Stimulated activated naive CD8-positive, alpha-beta T cell treated with anti-CD3 and anti-CD28 coated beads, Interleukin-15, amount 100 ng/mL, for 72 hours (primary cell): ENCODE results near the gene CAPN5.

Source experiments
- ATAC-seq: fragments of 150-1000 bp; cut with Tn5 transposase; 2 replicates; pipeline ENCODE4 v1.10.0; 2021; ENCODE audit warnings: mild to moderate bottlenecking, moderate library complexity
- DNase-seq, 2 donors: peaks; one replicate each; pipeline ENCODE4 v3.0.0; 2021 to 2022
- H3K27ac Mint-ChIP-seq, 2 donors: one replicate each; pipeline ENCODE4 v1.8.0; 2022; ENCODE audit warnings: mild to moderate bottlenecking in 2 of 2, mixed read lengths in 2 of 2, moderate library complexity in 2 of 2
- H3K27me3 Mint-ChIP-seq: one replicate; pipeline ENCODE4 v1.8.0; 2022; ENCODE audit warnings: mixed read lengths
- H3K4me1 Mint-ChIP-seq: one replicate; pipeline ENCODE4 v1.8.0; 2022; ENCODE audit warnings: mild to moderate bottlenecking, mixed read lengths
- H3K4me3 Mint-ChIP-seq, 2 donors: one replicate each; pipeline ENCODE4 v1.8.0; 2022; ENCODE audit warnings: mild to moderate bottlenecking in 2 of 2, mixed read lengths in 2 of 2, moderate library complexity in 1 of 2
- H3K9me3 Mint-ChIP-seq, 2 donors: one replicate each; pipeline ENCODE4 v1.8.0; 2022; ENCODE audit warnings: mixed read lengths in 2 of 2

The CAPN5 gene

GRCh38 chr11:77129069-77129841 is 62.5 kb downstream of the CAPN5 start:
- H3K27ac Mint-ChIP-seq = peak overlapping the region in 1 of 2 donors; percentile 68
- ATAC-seq = no peak
- no peaks in the 10 kb centered on the region for H3K9me3 Mint-ChIP-seq
- H3K27me3 Mint-ChIP-seq = peaks cover 29% of the 10 kb centered on the region
- no peak overlapping the region for H3K4me3 Mint-ChIP-seq
- H3K4me1 Mint-ChIP-seq = peaks cover 24% of the 10 kb centered on the region
- DNase-seq = no peak

GRCh38 chr11:77129842-77130756 is 63.3 kb downstream of the CAPN5 start:
- Mint-ChIP-seq H3K4me3 (no peak overlapping the region), H3K4me1 (peaks cover 24% of the 10 kb centered on the region), H3K27me3 (peaks cover 29% of the 10 kb centered on the region), H3K27ac (peak overlapping the region in 1 of 2 donors; percentile 68), H3K9me3 (no peaks in the 10 kb centered on the region)
- DNase-seq (no peak), ATAC-seq (no peak)

DNA sequence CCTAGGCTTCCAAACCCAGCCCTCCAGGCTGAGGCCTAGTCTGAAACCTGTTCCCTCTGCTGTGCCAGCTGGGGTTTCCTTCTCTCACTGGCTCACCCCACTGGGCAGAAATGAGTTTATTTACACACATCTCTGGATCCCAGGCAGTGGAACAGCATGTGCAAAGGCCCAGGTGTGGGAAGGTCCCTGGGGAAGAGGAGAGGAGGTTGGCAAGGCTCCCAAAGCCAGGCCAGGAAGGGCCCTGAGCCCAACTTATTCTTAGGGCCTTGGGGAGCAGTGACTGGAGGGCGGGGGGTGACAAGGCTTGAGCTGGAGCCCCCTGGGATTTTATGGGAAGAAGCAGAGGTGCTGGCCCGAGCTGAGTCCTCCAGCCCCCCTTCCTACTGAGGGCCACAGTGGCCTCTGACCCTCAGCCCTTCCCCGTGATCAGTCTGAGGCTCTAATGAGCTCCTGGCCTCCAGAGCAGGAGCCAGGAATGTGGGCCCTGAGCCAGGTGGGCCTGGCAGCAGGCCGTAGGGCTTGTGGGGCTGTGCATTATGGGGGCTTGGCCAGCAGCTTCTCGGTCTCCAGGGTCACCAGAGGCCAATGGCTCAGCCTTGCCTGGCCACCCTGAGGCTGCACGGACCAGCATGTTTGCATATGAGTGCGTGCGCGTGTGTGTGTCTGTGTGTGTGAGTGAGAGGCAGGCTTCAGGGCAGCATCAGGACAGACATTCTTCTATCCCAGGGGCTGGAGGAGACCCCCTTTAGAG is 64.2 kb downstream of the CAPN5 start:
- no peak overlapping the region for H3K4me3 Mint-ChIP-seq
- H3K27ac Mint-ChIP-seq = no peak overlapping the region
- DNase-seq (no peak), ATAC-seq (no peak)
- H3K4me1 Mint-ChIP-seq = peaks cover 29% of the 10 kb centered on the region
- H3K9me3 Mint-ChIP-seq = no peaks in the 10 kb centered on the region
- peaks cover 29% of the 10 kb centered on the region for H3K27me3 Mint-ChIP-seq

- DNase-seq = no peak
- H3K27ac Mint-ChIP-seq = no peak overlapping the region
- ATAC-seq = no peak
- H3K4me3 Mint-ChIP-seq = no peak overlapping the region
- peaks cover 25% of the 10 kb centered on the region for H3K27me3 Mint-ChIP-seq
- H3K4me1 Mint-ChIP-seq = peaks cover 30% of the 10 kb centered on the region
- no peaks in the 10 kb centered on the region for H3K9me3 Mint-ChIP-seq
Measured at GRCh38 chr11:77131560-77131959, 64.8 kb downstream of the CAPN5 start.

DNA sequence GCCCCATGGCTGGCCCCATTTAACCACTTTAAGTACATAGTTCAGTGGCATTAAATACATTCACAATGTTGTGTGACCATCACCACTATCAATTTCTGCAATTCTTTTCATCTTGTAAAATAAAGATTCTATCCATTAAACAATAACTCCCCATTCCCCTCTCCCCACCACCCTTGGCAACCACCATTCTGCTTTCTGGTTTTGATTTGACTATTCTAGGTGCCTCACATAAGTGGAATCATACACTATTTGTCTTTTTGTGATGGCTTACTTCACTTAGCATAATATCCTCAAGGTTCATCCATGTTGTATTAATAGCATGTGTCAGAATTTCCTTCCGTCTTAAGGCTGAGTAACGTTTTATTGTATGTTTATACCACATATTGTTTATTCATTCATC is 68.3 kb downstream of the CAPN5 start:
- peaks cover 34% of the 10 kb centered on the region for H3K27me3 Mint-ChIP-seq
- DNase-seq (no peak), ATAC-seq (peak; percentile 53)
- H3K4me3 Mint-ChIP-seq = no peak overlapping the region
- H3K27ac Mint-ChIP-seq = no peak overlapping the region
- H3K4me1 Mint-ChIP-seq = peaks cover 12% of the 10 kb centered on the region
- H3K9me3 Mint-ChIP-seq = no peaks in the 10 kb centered on the region

GRCh38 chr11:77136074-77136473 is 69.3 kb downstream of the CAPN5 start:
- H3K4me3 Mint-ChIP-seq = peak overlapping the region in 1 of 2 donors; percentile 3
- H3K27me3 Mint-ChIP-seq = peaks cover 37% of the 10 kb centered on the region
- peak; percentile 78 for ATAC-seq
- no peaks in the 10 kb centered on the region for H3K9me3 Mint-ChIP-seq
- H3K4me1 Mint-ChIP-seq = peaks cover 12% of the 10 kb centered on the region
- peak in 1 of 2 donors; percentile 31 for DNase-seq
- no peak overlapping the region for H3K27ac Mint-ChIP-seq

GRCh38 chr11:77136784-77137420 is 70.1 kb downstream of the CAPN5 start:
- no peaks in the 10 kb centered on the region for H3K9me3 Mint-ChIP-seq
- ATAC-seq (no peak), DNase-seq (no peak)
- H3K4me1 Mint-ChIP-seq = peaks cover 17% of the 10 kb centered on the region
- H3K4me3 Mint-ChIP-seq = no peak overlapping the region
- no peak overlapping the region for H3K27ac Mint-ChIP-seq
- H3K27me3 Mint-ChIP-seq = peaks cover 42% of the 10 kb centered on the region

- Mint-ChIP-seq H3K9me3 (no peaks in the 10 kb centered on the region), H3K4me3 (no peak overlapping the region), H3K4me1 (peaks cover 22% of the 10 kb centered on the region), H3K27me3 (peaks cover 46% of the 10 kb centered on the region), H3K27ac (no peak overlapping the region)
- ATAC-seq (no peak), DNase-seq (no peak)
Measured at GRCh38 chr11:77137421-77137820, 70.7 kb downstream of the CAPN5 start.

DNA sequence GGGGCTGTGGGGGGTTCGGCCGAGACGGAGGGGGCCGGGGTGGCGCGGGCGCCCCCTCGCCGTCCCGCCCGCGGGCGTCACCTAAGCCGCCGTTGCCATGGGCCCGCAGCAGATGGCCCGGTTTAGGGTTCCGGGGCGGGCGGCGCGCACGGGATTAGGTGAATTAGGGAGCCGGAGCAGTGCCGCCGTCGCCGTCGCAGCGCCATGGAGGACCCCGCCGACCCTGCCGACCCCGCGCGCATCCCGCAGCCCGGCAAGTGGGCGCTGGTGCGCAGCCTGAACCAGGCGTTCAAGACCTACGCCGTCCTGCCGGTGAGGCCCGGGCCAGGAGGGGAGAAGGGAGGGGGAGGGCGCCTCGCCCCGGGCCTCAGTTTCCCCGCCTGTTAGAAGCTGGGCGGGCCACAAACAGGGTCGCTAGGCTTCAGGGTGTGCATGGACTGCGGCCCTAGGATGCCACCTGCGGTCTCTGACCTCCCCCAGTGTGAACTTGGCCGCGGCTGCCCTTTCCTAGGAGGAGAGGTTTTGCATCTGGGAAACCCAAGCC is 71.4 kb downstream of the CAPN5 start:
- no peak overlapping the region for H3K4me3 Mint-ChIP-seq
- ATAC-seq (no peak), DNase-seq (no peak)
- H3K27ac Mint-ChIP-seq = no peak overlapping the region
- H3K27me3 Mint-ChIP-seq = peaks cover 50% of the 10 kb centered on the region
- H3K9me3 Mint-ChIP-seq = no peaks in the 10 kb centered on the region
- H3K4me1 Mint-ChIP-seq = peaks cover 30% of the 10 kb centered on the region

GRCh38 chr11:77139201-77139600 is 72.4 kb downstream of the CAPN5 start:
- ATAC-seq = no peak
- DNase-seq = no peak
- no peak overlapping the region for H3K4me3 Mint-ChIP-seq
- H3K27ac Mint-ChIP-seq = no peak overlapping the region
- H3K27me3 Mint-ChIP-seq = peaks cover 56% of the 10 kb centered on the region
- no peaks in the 10 kb centered on the region for H3K9me3 Mint-ChIP-seq
- H3K4me1 Mint-ChIP-seq = peaks cover 36% of the 10 kb centered on the region

DNA sequence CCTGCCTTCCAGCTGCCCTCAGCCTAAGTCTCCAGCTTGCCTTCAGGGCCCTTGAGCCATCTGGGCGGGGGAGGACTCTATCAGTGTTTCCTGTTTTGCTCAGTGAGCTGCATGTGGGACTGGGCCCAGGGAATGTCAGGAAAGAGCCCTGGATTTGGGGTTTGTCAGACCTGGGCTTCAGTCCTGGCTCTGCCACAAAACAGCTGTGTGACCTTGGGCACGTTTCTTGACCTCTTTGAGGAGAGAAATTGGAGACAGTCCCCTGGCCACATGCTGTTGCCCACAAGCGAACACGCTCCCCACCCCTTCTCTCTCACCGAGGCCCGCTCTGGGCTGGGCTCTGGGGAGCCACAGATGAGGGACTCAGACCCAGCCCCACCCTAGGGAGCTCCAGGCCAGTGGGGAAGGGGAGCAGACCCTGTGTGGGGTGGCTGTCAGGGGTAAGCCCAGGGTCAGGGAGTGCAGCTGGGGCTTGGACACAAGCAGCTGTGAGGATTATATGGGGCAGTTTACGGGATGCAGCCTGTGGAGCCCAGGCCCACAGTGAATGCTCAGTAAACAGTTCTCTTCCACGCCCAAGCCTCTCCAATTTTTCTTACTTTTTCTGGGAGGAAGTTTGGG is 73.6 kb downstream of the CAPN5 start:
- ATAC-seq (no peak), DNase-seq (no peak)
- Mint-ChIP-seq H3K9me3 (no peaks in the 10 kb centered on the region), H3K4me3 (no peak overlapping the region), H3K27me3 (peaks cover 56% of the 10 kb centered on the region), H3K27ac (no peak overlapping the region), H3K4me1 (peaks cover 36% of the 10 kb centered on the region)

DNA sequence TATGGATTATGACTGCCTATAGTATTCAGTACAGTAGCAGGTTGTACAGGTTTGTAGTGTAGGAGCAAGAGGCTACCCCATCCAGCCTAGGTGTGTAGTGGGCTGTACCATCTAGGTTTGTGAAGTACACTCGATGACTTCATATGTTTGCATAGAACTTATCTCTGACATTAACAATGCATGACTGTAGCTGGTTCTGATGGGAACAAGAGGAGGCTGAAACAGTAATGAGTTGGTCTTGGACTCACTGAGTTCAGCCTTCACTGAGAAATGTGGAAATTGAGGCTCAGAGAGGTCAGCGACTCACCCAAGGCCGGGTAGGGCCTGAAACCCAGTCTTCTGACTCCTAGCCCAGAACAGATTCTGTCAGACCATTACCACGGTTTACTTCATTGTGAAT is 74.3 kb downstream of the CAPN5 start:
- Mint-ChIP-seq H3K27ac (no peak overlapping the region), H3K27me3 (peaks cover 56% of the 10 kb centered on the region), H3K4me1 (peaks cover 31% of the 10 kb centered on the region), H3K9me3 (no peaks in the 10 kb centered on the region), H3K4me3 (no peak overlapping the region)
- ATAC-seq (no peak), DNase-seq (no peak)

DNA sequence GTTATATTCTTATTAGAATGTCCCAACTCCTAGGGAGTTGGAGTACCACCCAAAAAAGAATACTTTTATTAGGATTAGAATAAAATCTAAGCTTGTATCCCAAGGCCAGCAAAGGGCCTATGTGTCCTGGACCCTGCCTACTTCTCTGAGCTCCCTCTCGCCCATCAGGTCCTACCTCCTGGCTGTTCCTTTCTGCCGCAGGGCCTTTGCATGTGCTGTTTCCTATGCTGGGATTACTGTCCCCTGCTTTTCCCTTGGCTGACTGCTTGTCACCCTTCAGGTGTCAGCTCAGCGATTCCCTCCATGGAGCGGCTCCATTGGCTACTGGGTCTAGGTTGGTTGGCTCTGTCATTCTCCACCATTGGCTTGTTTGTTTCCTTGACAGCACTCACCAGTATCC is 74.7 kb downstream of the CAPN5 start:
- Mint-ChIP-seq H3K9me3 (no peaks in the 10 kb centered on the region), H3K4me3 (no peak overlapping the region), H3K27ac (no peak overlapping the region), H3K27me3 (peaks cover 54% of the 10 kb centered on the region), H3K4me1 (peaks cover 26% of the 10 kb centered on the region)
- ATAC-seq (no peak), DNase-seq (no peak)

DNA sequence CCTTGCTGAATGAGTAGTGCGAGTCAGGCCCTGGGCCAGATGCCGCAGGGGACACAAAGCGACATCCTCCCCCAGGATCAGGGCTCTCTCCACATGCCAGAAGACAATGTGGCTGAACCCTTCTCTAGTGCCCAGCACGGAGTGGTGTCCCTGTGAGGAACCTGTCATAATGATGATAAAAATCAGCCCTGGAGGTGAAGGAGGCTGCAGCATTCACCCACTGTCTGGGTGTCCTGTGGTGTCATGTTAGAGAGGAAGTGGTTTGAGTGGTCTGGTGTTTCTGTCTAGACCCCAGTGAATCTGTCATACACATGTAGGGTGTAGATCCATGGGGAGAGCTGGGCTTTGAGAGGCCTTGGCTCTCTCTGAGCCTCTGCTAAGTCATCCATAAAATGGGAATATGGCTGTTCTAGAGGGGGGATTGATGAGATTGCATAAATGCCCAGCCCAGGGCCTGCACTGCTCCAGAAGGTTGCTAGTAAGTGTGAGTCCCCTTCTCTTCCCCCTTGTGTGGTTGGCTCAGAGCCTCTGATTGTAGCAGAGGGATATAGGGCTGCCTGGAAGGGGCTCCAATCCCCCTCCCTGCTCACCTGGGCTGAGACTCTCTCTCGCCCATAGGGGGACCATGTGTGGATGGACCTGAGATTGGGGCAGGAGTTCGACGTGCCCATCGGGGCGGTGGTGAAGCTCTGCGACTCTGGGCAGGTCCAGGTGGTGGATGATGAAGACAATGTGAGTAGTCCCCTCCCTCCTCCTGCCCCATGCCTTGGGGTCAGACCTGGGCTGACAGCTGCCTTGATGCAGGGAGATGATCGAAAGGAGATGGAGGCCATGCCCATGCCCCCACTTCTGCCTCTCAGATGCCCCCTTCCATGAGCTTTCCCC is 75.6 kb downstream of the CAPN5 start:
- ATAC-seq = peak; percentile 93
- Mint-ChIP-seq H3K9me3 (no peaks in the 10 kb centered on the region), H3K4me1 (peaks cover 29% of the 10 kb centered on the region), H3K27me3 (peaks cover 46% of the 10 kb centered on the region), H3K4me3 (no peak overlapping the region), H3K27ac (peak overlapping the region in 1 of 2 donors; percentile 75)
- DNase-seq = peak; percentile 42 to 71
